Fibroblast of mammary gland (primary cell): ENCODE data around the gene LLGL1.

Experiments
- DNase-seq: peaks from one replicate; pipeline ENCODE4 v3.0.0-alpha.2; 2010; ENCODE audit warnings: low read depth
- H3K4me3 ChIP-seq: 2 replicates; pipeline ENCODE4 v1.5.1; 2011; ENCODE audit warnings: low read depth, mild to moderate bottlenecking, low read length, moderate library complexity; ENCODE audit not compliant: control insufficient read depth
- CTCF ChIP-seq: conservative IDR thresholded peaks from 2 replicates; pipeline ENCODE4 v1.5.1; 2011; ENCODE audit warnings: low read depth, low read length, inconsistent platforms; ENCODE audit not compliant: control insufficient read depth, insufficient read depth

The LLGL1 gene

DNA sequence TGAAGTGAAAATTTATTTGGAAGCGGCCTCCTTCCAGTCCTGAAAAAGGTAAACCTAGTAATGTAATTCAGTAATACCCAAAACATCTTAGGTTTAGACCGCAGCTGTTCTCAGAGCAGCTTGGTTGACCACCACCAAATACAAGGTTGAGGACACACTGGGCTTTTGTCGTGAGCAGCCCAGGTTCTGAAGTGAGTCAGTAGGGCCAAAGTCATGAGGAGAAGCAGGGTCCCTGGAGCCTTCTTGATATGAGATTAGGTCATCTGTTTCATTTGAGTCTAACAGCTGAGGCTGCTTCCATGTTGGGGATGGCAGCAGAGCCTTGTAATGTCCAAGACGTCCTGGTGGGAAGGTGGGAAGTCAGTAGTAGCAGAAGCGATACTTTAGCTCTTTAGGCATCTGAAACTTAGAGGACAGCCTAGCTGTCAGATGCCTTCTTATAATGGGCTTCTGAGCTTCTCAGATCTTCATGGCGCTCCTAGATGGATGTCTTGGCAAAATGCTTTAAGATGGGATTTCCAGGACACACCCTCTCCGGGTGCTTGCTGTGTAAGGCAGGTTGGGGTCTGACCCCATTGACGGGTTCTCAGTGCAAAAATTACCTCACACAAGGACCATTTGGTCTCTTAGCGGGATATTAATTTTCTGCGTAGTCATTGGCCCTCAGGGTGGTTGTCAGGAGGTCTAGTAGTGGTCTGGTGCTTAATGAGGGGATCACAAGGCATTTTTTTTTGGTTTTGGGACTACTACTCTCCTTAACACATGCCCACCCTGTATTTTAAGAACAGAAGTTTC, 39.4 kb upstream of the LLGL1 start:
- no peak for TF ChIP-seq CTCF
- DNase-seq: peak; percentile 64
- peak overlapping the region; percentile 65 for H3K4me3 ChIP-seq

DNA sequence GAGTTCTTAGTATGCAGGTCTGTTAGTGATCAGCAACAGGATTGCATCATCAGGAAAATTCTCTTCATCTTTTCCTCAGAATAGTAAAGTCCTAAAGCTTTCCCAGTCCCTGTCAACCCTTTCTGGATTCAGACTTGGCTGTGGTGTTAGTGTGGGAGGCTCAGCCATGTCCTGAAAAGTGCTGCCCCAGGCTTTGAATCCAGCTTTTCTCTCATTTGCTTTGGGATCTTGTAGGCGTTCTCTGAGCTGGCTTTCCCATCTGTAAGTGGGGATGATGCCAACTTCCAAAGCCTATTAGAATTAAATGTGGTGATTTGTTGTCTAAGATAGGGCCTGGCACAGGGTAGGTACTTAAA, 38.8 kb upstream of the LLGL1 start:
- peak; percentile 76 for DNase-seq
- no peak for TF ChIP-seq CTCF
- H3K4me3 ChIP-seq: peak overlapping the region; percentile 65

GRCh38 chr17:18187226-18187625, 38.2 kb upstream of the LLGL1 start:
- H3K4me3 ChIP-seq: peak overlapping the region; percentile 65
- peak; percentile 35 for DNase-seq
- TF ChIP-seq CTCF: no peak

GRCh38 chr17:18187821-18188761, 37.3 kb upstream of the LLGL1 start:
- no peak for TF ChIP-seq CTCF
- peak; percentile 78 for DNase-seq
- H3K4me3 ChIP-seq: peak overlapping the region; percentile 65

- TF ChIP-seq CTCF: no peak
- DNase-seq: peak; percentile 23
- H3K4me3 ChIP-seq: no peak overlapping the region
These were observed 34.7 kb upstream of the LLGL1 start for GRCh38 chr17:18190628-18191235.

GRCh38 chr17:18191236-18191667, 34.2 kb upstream of the LLGL1 start:
- H3K4me3 ChIP-seq: no peak overlapping the region
- TF ChIP-seq CTCF: no peak
- peak; percentile 24 for DNase-seq
